Measurements from ENCODE around the gene OR5H14.
A peak's percentile ranks its signal among the peaks of the same experiment; 100 is the strongest.
"Not testable (repeated sequence)": the region's sequence is repeated elsewhere in the genome, so short reads cannot be mapped to it uniquely, and the experiment has no call there.

OR5H14 gene

GRCh38 chr3:98147179-98147578 is at the start of gene OR5H14:
Gene OR5H14 (plus strand): TSS chr3:98147479. CDS start chr3:98149386, 1,907 bp downstream.
- no peak for DNase-seq (ENCODE audit: low read depth, low spot score)

- no peak for DNase-seq (ENCODE audit: low read depth, low spot score)
Observed at GRCh38 chr3:98099848-98100247, 47.4 kb upstream of the OR5H14 start.

GRCh38 chr3:98108162-98108561 is 39.1 kb upstream of the OR5H14 start:
- no peak for DNase-seq (ENCODE audit: low read depth, low spot score)

- no peak for DNase-seq (ENCODE audit: low read depth, low spot score)
Observed at GRCh38 chr3:98109807-98110549, 37.3 kb upstream of the OR5H14 start.

- DNase-seq (ENCODE audit: low read depth, low spot score), result no peak
Observed at GRCh38 chr3:98110550-98110908, 36.8 kb upstream of the OR5H14 start.

GRCh38 chr3:98114264-98114663 is 33.0 kb upstream of the OR5H14 start:
- no peak for DNase-seq (ENCODE audit: low read depth, low spot score)

GRCh38 chr3:98115717-98116116 is 31.6 kb upstream of the OR5H14 start:
- DNase-seq (ENCODE audit: low read depth, low spot score), result no peak

GRCh38 chr3:98130421-98130820 is 16.9 kb upstream of the OR5H14 start, which contains the start of gene OR5H1:
Gene OR5H1 (plus strand): TSS chr3:98130721. CDS start chr3:98132698, 1,977 bp downstream.
- no peak for DNase-seq (ENCODE audit: low read depth, low spot score)

GRCh38 chr3:98136631-98137030 is 10.6 kb upstream of the OR5H14 start:
- no peak for DNase-seq (ENCODE audit: low read depth, low spot score)

GRCh38 chr3:98137826-98138557 is 9.3 kb upstream of the OR5H14 start:
- DNase-seq (ENCODE audit: low read depth, low spot score), result not testable (repeated sequence)

- no peak for DNase-seq (ENCODE audit: low read depth, low spot score)
Observed at GRCh38 chr3:98140531-98140930, 6.7 kb upstream of the OR5H14 start.

GRCh38 chr3:98148751-98149150 is 1.5 kb downstream of the OR5H14 start:
- DNase-seq (ENCODE audit: low read depth, low spot score), result no peak

- DNase-seq (ENCODE audit: low read depth, low spot score), result not testable (repeated sequence)
Observed at GRCh38 chr3:98149456-98149855, 2.2 kb downstream of the OR5H14 start.

- DNase-seq (ENCODE audit: low read depth, low spot score), result no peak
Observed at GRCh38 chr3:98151241-98151640, 4.0 kb downstream of the OR5H14 start.

GRCh38 chr3:98166396-98166795 is 19.1 kb downstream of the OR5H14 start, which contains the start of gene OR5H15:
Gene OR5H15 (plus strand): TSS chr3:98166696. CDS start chr3:98168700, 2,004 bp downstream.
- DNase-seq (ENCODE audit: low read depth, low spot score), result no peak

GRCh38 chr3:98171071-98171470 is 23.8 kb downstream of the OR5H14 start:
- DNase-seq (ENCODE audit: low read depth, low spot score), result no peak

- DNase-seq (ENCODE audit: low read depth, low spot score), result no peak
Observed at GRCh38 chr3:98172621-98173020, 25.3 kb downstream of the OR5H14 start.

GRCh38 chr3:98180319-98180890 is 33.1 kb downstream of the OR5H14 start:
- DNase-seq (ENCODE audit: low read depth, low spot score), result no peak

- DNase-seq (ENCODE audit: low read depth, low spot score), result no peak
Observed at GRCh38 chr3:98182196-98182595, 34.9 kb downstream of the OR5H14 start.

- DNase-seq (ENCODE audit: low read depth, low spot score), result no peak
Observed at GRCh38 chr3:98185180-98185579, 37.9 kb downstream of the OR5H14 start.

- DNase-seq (ENCODE audit: low read depth, low spot score), result peak; percentile 38
Observed at GRCh38 chr3:98188545-98188944, 41.3 kb downstream of the OR5H14 start.

- not testable (repeated sequence) for DNase-seq (ENCODE audit: low read depth, low spot score)
Observed at GRCh38 chr3:98190911-98191310, 43.6 kb downstream of the OR5H14 start.
